Fibroblast of the aortic adventitia (primary cell): ENCODE measurements around the gene CD160. TPM values are rescaled to one million over a fixed set of nuclear protein-coding genes. Genes with fewer than 3 reads are reported as not detected.
"Not testable (repeated sequence)": the region's sequence is repeated elsewhere in the genome, so short reads cannot be mapped to it uniquely, and the experiment has no call there.

ENCODE experiments used
- DNase-seq: peaks from one replicate; pipeline ENCODE4 v3.0.0-alpha.2; 2010; ENCODE audit warnings: low read depth
- H3K4me3 ChIP-seq: 2 replicates; pipeline ENCODE4 v1.5.1; 2011; ENCODE audit warnings: low read depth, mild to moderate bottlenecking, control low read depth, low read length, moderate library complexity
- CTCF ChIP-seq: IDR thresholded peaks from 2 replicates; pipeline ENCODE4 v1.5.1; 2011; ENCODE audit warnings: mild to moderate bottlenecking, low read length, control low read depth, inconsistent platforms; ENCODE audit not compliant: insufficient read depth
- total RNA-seq: library from RNA; depleted of rRNA; stranded (reverse); fragments of >200 nt; gene quantifications from 2 replicates; pipeline ENCODE4 v1.2.3, GENCODE V29; 2012; ENCODE audit warnings: low replicate concordance

CD160 gene
- total RNA-seq, result not detected in 2 replicates

- TF ChIP-seq CTCF, result no peak
- no peak within 1 kb of the TSS for H3K4me3 ChIP-seq
Observed at GRCh38 chr1:145719230-145720079, at the start of gene CD160. Gene CD160 (plus strand): TSS chr1:145719499. CDS start chr1:145728328, 8,829 bp downstream.

GRCh38 chr1:145670995-145671745 is 48.1 kb upstream of the CD160 start:
- H3K4me3 ChIP-seq, DNase-seq: not testable (repeated sequence)

More at GRCh38 chr1:145719230-145720079, at the start of gene CD160:
- DNase-seq, result no peak

GRCh38 chr1:145673217-145673616 is 46.1 kb upstream of the CD160 start:
- DNase-seq, H3K4me3 ChIP-seq: not testable (repeated sequence)

GRCh38 chr1:145684858-145685257 is 34.4 kb upstream of the CD160 start:
- H3K4me3 ChIP-seq, DNase-seq: not testable (repeated sequence)

- H3K4me3 ChIP-seq, DNase-seq: not testable (repeated sequence)
Observed at GRCh38 chr1:145686078-145686477, 33.2 kb upstream of the CD160 start.

GRCh38 chr1:145688328-145688727 is 31.0 kb upstream of the CD160 start:
- no peak overlapping the region for H3K4me3 ChIP-seq
- no peak for TF ChIP-seq CTCF
- no peak for DNase-seq

GRCh38 chr1:145688924-145689323 is 30.4 kb upstream of the CD160 start:
- TF ChIP-seq CTCF, result no peak
- H3K4me3 ChIP-seq, result no peak overlapping the region
- DNase-seq, result no peak

GRCh38 chr1:145689922-145690321 is 29.4 kb upstream of the CD160 start:
- no peak for TF ChIP-seq CTCF
- DNase-seq, result no peak
- H3K4me3 ChIP-seq, result no peak overlapping the region
